HG03432 (cell line): Measurements from ENCODE around the gene DLG5.

Source experiments
- ATAC-seq: cut with Tn5 transposase; IDR thresholded peaks from one replicate; pipeline ENCODE4 v1.9.1; 2021; ENCODE audit warnings: mild to moderate bottlenecking, moderate library complexity; ENCODE audit not compliant: unreplicated experiment

The DLG5 gene

GRCh38 chr10:77844713-77845445 lies 81.7 kb downstream of the DLG5 start:
- no peak for ATAC-seq

- ATAC-seq, result no peak
Observed at GRCh38 chr10:77844177-77844576, 82.4 kb downstream of the DLG5 start.

GRCh38 chr10:77843264-77843663 lies 83.3 kb downstream of the DLG5 start:
- no peak for ATAC-seq

GRCh38 chr10:77842652-77843212 lies 83.8 kb downstream of the DLG5 start:
- no peak for ATAC-seq

- ATAC-seq, result no peak
Observed at GRCh38 chr10:77841711-77842375, 84.7 kb downstream of the DLG5 start.

GRCh38 chr10:77840636-77841035 lies 85.9 kb downstream of the DLG5 start:
- ATAC-seq, result no peak

GRCh38 chr10:77837925-77838595 lies 88.5 kb downstream of the DLG5 start:
- no peak for ATAC-seq

- peak; percentile 89 for ATAC-seq
Observed at GRCh38 chr10:77837248-77837924, 89.2 kb downstream of the DLG5 start.

- peak; percentile 76 for ATAC-seq
Observed at GRCh38 chr10:77836299-77836820, 90.2 kb downstream of the DLG5 start.

- no peak for ATAC-seq
Observed at GRCh38 chr10:77835669-77836086, 90.9 kb downstream of the DLG5 start.

- ATAC-seq, result no peak
Observed at GRCh38 chr10:77834943-77835668, 91.4 kb downstream of the DLG5 start.

GRCh38 chr10:77834540-77834939 lies 92.0 kb downstream of the DLG5 start:
- ATAC-seq, result no peak

- ATAC-seq, result no peak
Observed at GRCh38 chr10:77833792-77834191, 92.8 kb downstream of the DLG5 start.

- ATAC-seq, result no peak
Observed at GRCh38 chr10:77833225-77833624, 93.3 kb downstream of the DLG5 start.

- no peak for ATAC-seq
Observed at GRCh38 chr10:77832238-77832637, 94.3 kb downstream of the DLG5 start.

- ATAC-seq, result no peak
Observed at GRCh38 chr10:77829356-77829755, 97.2 kb downstream of the DLG5 start.

- no peak for ATAC-seq
Observed at GRCh38 chr10:77828377-77828776, 98.2 kb downstream of the DLG5 start.

- no peak for ATAC-seq
Observed at GRCh38 chr10:77827366-77827765, 99.2 kb downstream of the DLG5 start.

- ATAC-seq, result no peak
Observed at GRCh38 chr10:77825965-77826364, 100.6 kb downstream of the DLG5 start.

GRCh38 chr10:77824908-77825307 lies 101.6 kb downstream of the DLG5 start:
- no peak for ATAC-seq
